ENCODE data around the gene TAS2R60.
"Not testable (repeated sequence)": the region's sequence is repeated elsewhere in the genome, so short reads cannot be mapped to it uniquely, and the experiment has no call there.

TAS2R60 gene

GRCh38 chr7:143443153-143443552 is at the start of gene TAS2R60:
Gene TAS2R60 (plus strand): TSS chr7:143443453. CDS start chr7:143443453, 0 bp downstream.
- DNase-seq (ENCODE audit: low read depth in 2 of 2) = no peak

- DNase-seq (ENCODE audit: low read depth in 2 of 2) = no peak
Measured at GRCh38 chr7:143394068-143394467, 49.2 kb upstream of the TAS2R60 start.

GRCh38 chr7:143394777-143395176 is 48.5 kb upstream of the TAS2R60 start:
- DNase-seq (ENCODE audit: low read depth in 2 of 2) = no peak

GRCh38 chr7:143395187-143396149 is 47.8 kb upstream of the TAS2R60 start:
- no peak for DNase-seq (ENCODE audit: low read depth in 2 of 2)

GRCh38 chr7:143396182-143396581 is 47.1 kb upstream of the TAS2R60 start:
- DNase-seq (ENCODE audit: low read depth in 2 of 2) = no peak

GRCh38 chr7:143396625-143397556 is 46.4 kb upstream of the TAS2R60 start:
- no peak for DNase-seq (ENCODE audit: low read depth in 2 of 2)

GRCh38 chr7:143397710-143398530 is 45.3 kb upstream of the TAS2R60 start:
- DNase-seq (ENCODE audit: low read depth in 2 of 2) = no peak

- DNase-seq (ENCODE audit: low read depth in 2 of 2) = no peak
Measured at GRCh38 chr7:143398616-143399015, 44.6 kb upstream of the TAS2R60 start.

GRCh38 chr7:143399151-143399550 is 44.1 kb upstream of the TAS2R60 start:
- DNase-seq (ENCODE audit: low read depth in 2 of 2) = no peak

- DNase-seq (ENCODE audit: low read depth in 2 of 2) = no peak
Measured at GRCh38 chr7:143399642-143400041, 43.6 kb upstream of the TAS2R60 start.

- DNase-seq (ENCODE audit: low read depth in 2 of 2) = no peak
Measured at GRCh38 chr7:143401265-143401664, 42.0 kb upstream of the TAS2R60 start.

- DNase-seq (ENCODE audit: low read depth in 2 of 2) = not testable (repeated sequence)
Measured at GRCh38 chr7:143402233-143402632, 41.0 kb upstream of the TAS2R60 start.

GRCh38 chr7:143405173-143406001 is 37.9 kb upstream of the TAS2R60 start:
- no peak for DNase-seq (ENCODE audit: low read depth in 2 of 2)

GRCh38 chr7:143406002-143406357 is 37.3 kb upstream of the TAS2R60 start:
- no peak for DNase-seq (ENCODE audit: low read depth in 2 of 2)

GRCh38 chr7:143407287-143408251 is 35.7 kb upstream of the TAS2R60 start:
- DNase-seq (ENCODE audit: low read depth in 2 of 2) = peak in 1 of 2 donors; percentile 27

GRCh38 chr7:143408252-143408685 is 35.0 kb upstream of the TAS2R60 start:
- DNase-seq (ENCODE audit: low read depth in 2 of 2) = no peak

- peak; percentile 17 to 23 for DNase-seq (ENCODE audit: low read depth in 2 of 2)
Measured at GRCh38 chr7:143408686-143409561, 34.3 kb upstream of the TAS2R60 start, which contains the start of gene EPHA1. Gene EPHA1 (minus strand): TSS chr7:143408856. CDS start chr7:143408805, 51 bp downstream.

- DNase-seq (ENCODE audit: low read depth in 2 of 2) = no peak
Measured at GRCh38 chr7:143410521-143411004, 32.7 kb upstream of the TAS2R60 start.

All from stimulated activated CD8-positive, alpha-beta memory T cell treated with anti-CD3 and anti-CD28 coated beads, Interleukin-7, amount 100 ng/mL, for 4 hours (primary cell).